Liver (tissue), 9 donors: Measurements from ENCODE around the gene GRK5. TPM values are rescaled to one million over a fixed set of nuclear protein-coding genes. Genes with fewer than 3 reads are reported as not detected.

Source experiments
- DNase-seq: peaks from one replicate; pipeline ENCODE4 v3.0.0-alpha.2; 2017; ENCODE audit warnings: low spot score
- H3K27ac ChIP-seq, 2 donors: one replicate each; pipeline ENCODE4 v1.7.0; 2013; ENCODE audit warnings: inconsistent platforms in 2 of 2, low read length in 2 of 2, control low read depth in 1 of 2, low read depth in 1 of 2, mild to moderate bottlenecking in 1 of 2
- H3K27me3 ChIP-seq, 4 donors: one replicate each; pipeline versions ENCODE4 v1.6.1 to v1.7.0; 2013; ENCODE audit warnings: low read length in 3 of 4, inconsistent platforms in 1 of 4, mild to moderate bottlenecking in 1 of 4, moderate library complexity in 1 of 4; ENCODE audit not compliant: control insufficient read depth in 4 of 4, insufficient read depth in 4 of 4
- H3K36me3 ChIP-seq, 4 donors: one replicate each; pipeline versions ENCODE4 v1.6.1 to v1.7.0; 2013; ENCODE audit warnings: low read length in 3 of 4, mild to moderate bottlenecking in 3 of 4, low read depth in 1 of 4, moderate library complexity in 1 of 4; ENCODE audit not compliant: control insufficient read depth in 4 of 4, insufficient read depth in 3 of 4
- H3K4me1 ChIP-seq, 4 donors: one replicate each; pipeline versions ENCODE4 v1.6.1 to v1.7.0; 2013; ENCODE audit warnings: low read length in 3 of 4, mild to moderate bottlenecking in 3 of 4, moderate library complexity in 1 of 4; ENCODE audit not compliant: control insufficient read depth in 4 of 4, insufficient read depth in 4 of 4
- H3K4me3 ChIP-seq, 3 donors: one replicate each; pipeline versions ENCODE4 v1.6.1 to v1.7.0; 2013; ENCODE audit warnings: low read length in 3 of 3, control low read depth in 1 of 3, low read depth in 1 of 3, mild to moderate bottlenecking in 1 of 3
- H3K9ac ChIP-seq, 2 donors: one replicate each; pipeline ENCODE4 v1.7.0; 2013; ENCODE audit warnings: low read length in 2 of 2, mild to moderate bottlenecking in 2 of 2, moderate library complexity in 2 of 2, control low read depth in 1 of 2, low read depth in 1 of 2
- H3K9me3 ChIP-seq, 4 donors: one replicate each; pipeline versions ENCODE4 v1.6.1 to v1.7.0; 2013; ENCODE audit warnings: low read length in 3 of 4; ENCODE audit not compliant: control insufficient read depth in 4 of 4
- EGR1 ChIP-seq, 2 donors: IDR thresholded peaks; 2 replicates each; pipeline ENCODE4 v1.6.1; 2016 to 2018; ENCODE audit warnings: antibody characterized with exemption in 2 of 2, low read depth in 2 of 2
- FOXA1 ChIP-seq: IDR thresholded peaks from 2 replicates; pipeline ENCODE4 v1.6.1; 2016; ENCODE audit warnings: antibody characterized with exemption
- FOXA2 ChIP-seq: IDR thresholded peaks from 2 replicates; pipeline ENCODE4 v1.6.1; 2016; ENCODE audit warnings: antibody characterized with exemption
- GABPA ChIP-seq, 2 donors: IDR thresholded peaks in 1 of 2; conservative IDR thresholded peaks in 1 of 2; 2 replicates each; pipeline ENCODE4 v1.6.1; 2016; ENCODE audit warnings: antibody characterized with exemption in 2 of 2, mild to moderate bottlenecking in 1 of 2, moderate library complexity in 1 of 2
- HNF4A ChIP-seq, 2 donors: conservative IDR thresholded peaks; 2 replicates each; pipeline ENCODE4 v1.6.1; 2016; ENCODE audit warnings: antibody characterized with exemption in 2 of 2, mild to moderate bottlenecking in 2 of 2
- HNF4G ChIP-seq: IDR thresholded peaks from 2 replicates; pipeline ENCODE4 v1.6.1; 2016; ENCODE audit warnings: antibody characterized with exemption
- JUND ChIP-seq, 2 donors: IDR thresholded peaks; 2 replicates each; pipeline ENCODE4 v1.6.1; 2016; ENCODE audit warnings: antibody characterized with exemption in 2 of 2
- NR2F2 ChIP-seq: IDR thresholded peaks from 2 replicates; pipeline ENCODE4 v1.6.1; 2016; ENCODE audit warnings: antibody characterized with exemption
- RAD21 ChIP-seq, 2 donors: IDR thresholded peaks; 2 replicates each; pipeline ENCODE4 v1.6.1; 2016; ENCODE audit warnings: antibody characterized with exemption in 2 of 2, mild to moderate bottlenecking in 2 of 2
- RXRA ChIP-seq, 2 donors: IDR thresholded peaks; 2 replicates each; pipeline ENCODE4 v1.6.1; 2017 to 2018; ENCODE audit warnings: antibody characterized with exemption in 2 of 2, mild to moderate bottlenecking in 1 of 2
- SP1 ChIP-seq: IDR thresholded peaks from 2 replicates; pipeline ENCODE4 v1.6.1; 2018; ENCODE audit warnings: antibody characterized with exemption, mild to moderate bottlenecking
- TAF1 ChIP-seq: conservative IDR thresholded peaks from 2 replicates; pipeline ENCODE4 v1.6.1; 2016; ENCODE audit warnings: antibody characterized with exemption, mild to moderate bottlenecking
- YY1 ChIP-seq: IDR thresholded peaks from 2 replicates; pipeline ENCODE4 v1.6.1; 2016; ENCODE audit warnings: antibody characterized with exemption, mild to moderate bottlenecking
- WGBS: extraction: QIAGEN DNeasy Blood & Tissue Kit; methylation state at CpG from one replicate; pipeline ENCODE4 v1.1.7; 2013; 5-methylcytosine and 5-hydroxymethylcytosine counted together
- polyA plus RNA-seq, 2 donors: library from polyadenylated mRNA; stranded (reverse) in 1 of 2; unstranded in 1 of 2; fragments of 200-250 nt in 1 of 2; fragments of >200 nt in 1 of 2; fragmentation: Nextera tagmentation in 1 of 2; extraction: Ambion mirVana in 1 of 2; gene quantifications; one replicate each; pipeline versions ENCODE4 v1.2.1 to v1.2.3, GENCODE V29; 2013 to 2015
- total RNA-seq, 2 donors: library from RNA; depleted of rRNA; stranded (reverse); fragments of >200 nt; gene quantifications; one replicate each; pipeline ENCODE4 v1.2.3, GENCODE V29; 2014
- TF ChIP-seq, protein P1 (sequence below): IDR thresholded peaks from 2 replicates; pipeline ENCODE4 v1.6.1; 2016; ENCODE audit warnings: antibody characterized with exemption
- TF ChIP-seq, protein P2 (sequence below): fragments of 150-350 bp; IDR thresholded peaks from 2 replicates; pipeline ENCODE4 v1.5.1; 2017; ENCODE audit warnings: improper control_type of control experiment, low read depth, low read length; ENCODE audit not compliant: missing input control
- TF ChIP-seq, protein P3 (sequence below): IDR thresholded peaks from 2 replicates; pipeline ENCODE4 v1.6.1; 2016; ENCODE audit warnings: antibody characterized with exemption
- TF ChIP-seq, protein P4 (sequence below): IDR thresholded peaks from 2 replicates; pipeline ENCODE4 v1.6.1; 2016; ENCODE audit warnings: antibody characterized with exemption
- TF ChIP-seq, protein P5 (sequence below): IDR thresholded peaks from 2 replicates; pipeline ENCODE4 v1.6.1; 2016; ENCODE audit warnings: antibody characterized with exemption, mild to moderate bottlenecking
- donor health status: healthy.
- donor health status: healthy.
- donor health status: healthy.
- donor health status: healthy.
- donor health status: healthy.

GRK5 gene
- total and polyA plus RNA-seq, 4 donors = 2.1 to 6.6 (median 5.1) TPM

DNA sequence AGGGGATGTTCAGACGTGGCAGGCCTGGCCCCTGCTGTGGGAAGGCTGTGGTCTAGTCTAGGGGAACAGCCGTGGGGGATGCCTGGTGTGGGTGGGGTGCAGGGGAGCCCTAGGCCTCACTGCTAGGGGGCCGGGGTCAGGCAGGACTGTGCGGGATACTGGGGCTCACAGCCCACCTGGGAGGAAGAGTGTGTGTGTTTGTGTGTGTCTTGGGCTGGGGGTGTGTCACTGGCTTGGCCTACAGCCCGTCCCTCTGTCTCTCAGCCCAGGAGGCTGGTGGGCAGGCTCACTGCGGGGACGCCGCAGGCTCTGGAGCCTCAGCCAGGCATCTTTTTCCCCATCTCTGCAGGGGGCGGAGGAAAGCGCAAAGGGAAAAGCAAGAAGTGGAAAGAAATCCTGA, 118.8 kb downstream of the GRK5 start (continued):
- TF ChIP-seq, protein P1, sequence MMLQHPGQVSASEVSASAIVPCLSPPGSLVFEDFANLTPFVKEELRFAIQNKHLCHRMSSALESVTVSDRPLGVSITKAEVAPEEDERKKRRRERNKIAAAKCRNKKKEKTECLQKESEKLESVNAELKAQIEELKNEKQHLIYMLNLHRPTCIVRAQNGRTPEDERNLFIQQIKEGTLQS = no peak
- TF ChIP-seq FOXA2 = no peak
- TF ChIP-seq, protein P2, sequence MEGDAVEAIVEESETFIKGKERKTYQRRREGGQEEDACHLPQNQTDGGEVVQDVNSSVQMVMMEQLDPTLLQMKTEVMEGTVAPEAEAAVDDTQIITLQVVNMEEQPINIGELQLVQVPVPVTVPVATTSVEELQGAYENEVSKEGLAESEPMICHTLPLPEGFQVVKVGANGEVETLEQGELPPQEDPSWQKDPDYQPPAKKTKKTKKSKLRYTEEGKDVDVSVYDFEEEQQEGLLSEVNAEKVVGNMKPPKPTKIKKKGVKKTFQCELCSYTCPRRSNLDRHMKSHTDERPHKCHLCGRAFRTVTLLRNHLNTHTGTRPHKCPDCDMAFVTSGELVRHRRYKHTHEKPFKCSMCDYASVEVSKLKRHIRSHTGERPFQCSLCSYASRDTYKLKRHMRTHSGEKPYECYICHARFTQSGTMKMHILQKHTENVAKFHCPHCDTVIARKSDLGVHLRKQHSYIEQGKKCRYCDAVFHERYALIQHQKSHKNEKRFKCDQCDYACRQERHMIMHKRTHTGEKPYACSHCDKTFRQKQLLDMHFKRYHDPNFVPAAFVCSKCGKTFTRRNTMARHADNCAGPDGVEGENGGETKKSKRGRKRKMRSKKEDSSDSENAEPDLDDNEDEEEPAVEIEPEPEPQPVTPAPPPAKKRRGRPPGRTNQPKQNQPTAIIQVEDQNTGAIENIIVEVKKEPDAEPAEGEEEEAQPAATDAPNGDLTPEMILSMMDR = no peak

DNA sequence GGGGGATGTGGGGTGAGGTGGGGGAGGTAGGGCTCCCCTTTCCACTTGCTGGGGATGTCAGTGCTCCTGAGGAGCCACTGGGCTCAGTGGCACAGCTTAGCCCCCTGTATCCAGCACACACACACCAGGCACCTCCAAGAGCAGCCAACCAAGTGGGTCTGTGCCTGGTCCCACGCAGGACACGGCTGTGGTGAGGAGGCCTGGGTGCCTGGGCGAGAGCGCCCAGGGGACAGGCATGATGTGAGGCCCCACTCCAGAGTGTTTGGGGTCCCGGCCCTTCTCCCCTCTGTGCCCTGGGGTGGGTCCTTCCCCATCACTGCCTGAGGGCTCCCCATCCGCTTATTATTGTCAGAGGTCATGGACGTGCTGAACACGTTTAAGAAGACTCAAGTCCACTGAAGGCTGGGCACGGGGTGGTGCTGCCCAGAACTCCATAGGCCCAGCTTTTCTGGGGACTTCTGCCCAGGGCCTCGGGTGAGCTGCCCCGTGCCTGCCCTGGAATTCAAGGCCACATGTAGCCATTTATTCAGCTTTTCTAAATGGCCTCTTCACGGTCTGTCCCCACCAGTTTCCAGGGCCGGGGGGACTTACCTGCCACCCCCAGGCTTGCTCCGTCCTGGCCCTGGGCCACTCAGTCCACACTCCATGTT, 119.8 kb downstream of the GRK5 start:
- H3K27me3 ChIP-seq = no peaks in the 10 kb centered on the region
- 93% methylated on average over 14 of the region's 14 CpGs for WGBS
- H3K4me3 ChIP-seq = no peak overlapping the region
- no peaks in the 10 kb centered on the region for H3K9me3 ChIP-seq
- DNase-seq = no peak
- H3K9ac ChIP-seq = no peak overlapping the region
- TF ChIP-seq GABPA (IDR thresholded peaks at IDR 0.05 in 1 of 2, conservative IDR thresholded peaks at IDR 0.05 in 1 of 2) = no peak
- TF ChIP-seq EGR1 (IDR thresholded peaks at IDR 0.05; ENCODE audit: low read depth in 2 of 2) = no peak
- no peak for TF ChIP-seq TAF1
- no peak for TF ChIP-seq RAD21 (IDR thresholded peaks at IDR 0.05)
- TF ChIP-seq, protein P3, sequence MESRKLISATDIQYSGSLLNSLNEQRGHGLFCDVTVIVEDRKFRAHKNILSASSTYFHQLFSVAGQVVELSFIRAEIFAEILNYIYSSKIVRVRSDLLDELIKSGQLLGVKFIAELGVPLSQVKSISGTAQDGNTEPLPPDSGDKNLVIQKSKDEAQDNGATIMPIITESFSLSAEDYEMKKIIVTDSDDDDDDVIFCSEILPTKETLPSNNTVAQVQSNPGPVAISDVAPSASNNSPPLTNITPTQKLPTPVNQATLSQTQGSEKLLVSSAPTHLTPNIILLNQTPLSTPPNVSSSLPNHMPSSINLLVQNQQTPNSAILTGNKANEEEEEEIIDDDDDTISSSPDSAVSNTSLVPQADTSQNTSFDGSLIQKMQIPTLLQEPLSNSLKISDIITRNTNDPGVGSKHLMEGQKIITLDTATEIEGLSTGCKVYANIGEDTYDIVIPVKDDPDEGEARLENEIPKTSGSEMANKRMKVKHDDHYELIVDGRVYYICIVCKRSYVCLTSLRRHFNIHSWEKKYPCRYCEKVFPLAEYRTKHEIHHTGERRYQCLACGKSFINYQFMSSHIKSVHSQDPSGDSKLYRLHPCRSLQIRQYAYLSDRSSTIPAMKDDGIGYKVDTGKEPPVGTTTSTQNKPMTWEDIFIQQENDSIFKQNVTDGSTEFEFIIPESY = no peak
- TF ChIP-seq NR2F2 = no peak
- TF ChIP-seq YY1 = no peak
- TF ChIP-seq, protein P1 = no peak
- no peak for TF ChIP-seq JUND (IDR thresholded peaks at IDR 0.05)
- TF ChIP-seq HNF4A (conservative IDR thresholded peaks at IDR 0.05) = no peak
- TF ChIP-seq, protein P2 = no peak
- TF ChIP-seq FOXA1 = no peak
- TF ChIP-seq FOXA2 = no peak
- no peak for TF ChIP-seq SP1
- TF ChIP-seq, protein P4, sequence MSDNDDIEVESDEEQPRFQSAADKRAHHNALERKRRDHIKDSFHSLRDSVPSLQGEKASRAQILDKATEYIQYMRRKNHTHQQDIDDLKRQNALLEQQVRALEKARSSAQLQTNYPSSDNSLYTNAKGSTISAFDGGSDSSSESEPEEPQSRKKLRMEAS = no peak
- TF ChIP-seq RXRA (IDR thresholded peaks at IDR 0.05) = no peak
- TF ChIP-seq HNF4G = no peak
- TF ChIP-seq, protein P5, sequence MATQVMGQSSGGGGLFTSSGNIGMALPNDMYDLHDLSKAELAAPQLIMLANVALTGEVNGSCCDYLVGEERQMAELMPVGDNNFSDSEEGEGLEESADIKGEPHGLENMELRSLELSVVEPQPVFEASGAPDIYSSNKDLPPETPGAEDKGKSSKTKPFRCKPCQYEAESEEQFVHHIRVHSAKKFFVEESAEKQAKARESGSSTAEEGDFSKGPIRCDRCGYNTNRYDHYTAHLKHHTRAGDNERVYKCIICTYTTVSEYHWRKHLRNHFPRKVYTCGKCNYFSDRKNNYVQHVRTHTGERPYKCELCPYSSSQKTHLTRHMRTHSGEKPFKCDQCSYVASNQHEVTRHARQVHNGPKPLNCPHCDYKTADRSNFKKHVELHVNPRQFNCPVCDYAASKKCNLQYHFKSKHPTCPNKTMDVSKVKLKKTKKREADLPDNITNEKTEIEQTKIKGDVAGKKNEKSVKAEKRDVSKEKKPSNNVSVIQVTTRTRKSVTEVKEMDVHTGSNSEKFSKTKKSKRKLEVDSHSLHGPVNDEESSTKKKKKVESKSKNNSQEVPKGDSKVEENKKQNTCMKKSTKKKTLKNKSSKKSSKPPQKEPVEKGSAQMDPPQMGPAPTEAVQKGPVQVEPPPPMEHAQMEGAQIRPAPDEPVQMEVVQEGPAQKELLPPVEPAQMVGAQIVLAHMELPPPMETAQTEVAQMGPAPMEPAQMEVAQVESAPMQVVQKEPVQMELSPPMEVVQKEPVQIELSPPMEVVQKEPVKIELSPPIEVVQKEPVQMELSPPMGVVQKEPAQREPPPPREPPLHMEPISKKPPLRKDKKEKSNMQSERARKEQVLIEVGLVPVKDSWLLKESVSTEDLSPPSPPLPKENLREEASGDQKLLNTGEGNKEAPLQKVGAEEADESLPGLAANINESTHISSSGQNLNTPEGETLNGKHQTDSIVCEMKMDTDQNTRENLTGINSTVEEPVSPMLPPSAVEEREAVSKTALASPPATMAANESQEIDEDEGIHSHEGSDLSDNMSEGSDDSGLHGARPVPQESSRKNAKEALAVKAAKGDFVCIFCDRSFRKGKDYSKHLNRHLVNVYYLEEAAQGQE = no peak
- no peak overlapping the region for H3K27ac ChIP-seq
- no peaks in the 10 kb centered on the region for H3K36me3 ChIP-seq
- H3K4me1 ChIP-seq = peaks cover 3 to 14% (median 7%) of the 10 kb centered on the region in 4 donors
